ENCODE results near the gene CYBB. TPM values are rescaled to one million over a fixed set of nuclear protein-coding genes. Genes with fewer than 3 reads are reported as not detected.
"Not testable (repeated sequence)": the region's sequence is repeated elsewhere in the genome, so short reads cannot be mapped to it uniquely, and the experiment has no call there.

Gene CYBB
- total and polyA plus RNA-seq, 2 donors (not counting 1 experiment from before 2014, with no cell fraction given) = under 0.01 TPM; not detected in 1

DNA sequence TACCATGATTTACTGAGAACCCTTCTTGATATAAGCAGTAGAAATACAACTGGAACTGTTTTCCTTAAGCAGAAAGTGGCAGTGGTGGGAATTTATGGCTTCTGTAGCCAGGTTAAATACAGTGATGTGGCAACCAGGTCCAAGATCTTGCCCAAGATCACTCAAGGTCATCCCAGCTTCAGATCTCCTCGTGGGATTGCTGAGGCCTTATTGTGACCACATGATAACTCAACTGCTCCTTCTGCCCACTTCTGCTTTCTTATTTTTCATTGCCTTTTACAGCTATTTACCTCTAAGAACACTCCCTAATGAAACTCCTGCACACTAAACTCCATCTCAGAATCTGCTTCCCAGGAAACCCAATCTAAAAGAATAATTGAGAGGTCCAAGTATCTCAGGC, 12.4 kb upstream of the CYBB start:
- H3K9me3 ChIP-seq (ENCODE audit: control insufficient read depth, insufficient read depth, low read depth, low read length) = no peaks in the 10 kb centered on the region
- H2AFZ ChIP-seq (ENCODE audit: low read length) = no peak overlapping the region
- H3K4me3 ChIP-seq (replicated peaks in 1 of 4; ENCODE audit: control extremely low read depth in 1 of 4, insufficient read depth in 1 of 4, low read depth in 3 of 4, low read length in 4 of 4) = no peak overlapping the region
- no peaks in the 10 kb centered on the region for H3K79me2 ChIP-seq (ENCODE audit: control insufficient read depth, insufficient read depth, low read length)
- DNase-seq (ENCODE audit: low read depth in 2 of 2) = no peak
- no peaks in the 10 kb centered on the region for H3K4me1 ChIP-seq (ENCODE audit: control insufficient read depth, extremely low read depth, insufficient read depth, low read length)
- no peaks in the 10 kb centered on the region for H3K27me3 ChIP-seq (ENCODE audit: control insufficient read depth, insufficient read depth, low read length)
- H3K36me3 ChIP-seq (ENCODE audit: control insufficient read depth, insufficient read depth, low read length) = no peaks in the 10 kb centered on the region
- TF ChIP-seq EZH2 (IDR thresholded peaks at IDR 0.05; ENCODE audit: low read length, missing control alignments) = no peak
- TF ChIP-seq, protein P1, sequence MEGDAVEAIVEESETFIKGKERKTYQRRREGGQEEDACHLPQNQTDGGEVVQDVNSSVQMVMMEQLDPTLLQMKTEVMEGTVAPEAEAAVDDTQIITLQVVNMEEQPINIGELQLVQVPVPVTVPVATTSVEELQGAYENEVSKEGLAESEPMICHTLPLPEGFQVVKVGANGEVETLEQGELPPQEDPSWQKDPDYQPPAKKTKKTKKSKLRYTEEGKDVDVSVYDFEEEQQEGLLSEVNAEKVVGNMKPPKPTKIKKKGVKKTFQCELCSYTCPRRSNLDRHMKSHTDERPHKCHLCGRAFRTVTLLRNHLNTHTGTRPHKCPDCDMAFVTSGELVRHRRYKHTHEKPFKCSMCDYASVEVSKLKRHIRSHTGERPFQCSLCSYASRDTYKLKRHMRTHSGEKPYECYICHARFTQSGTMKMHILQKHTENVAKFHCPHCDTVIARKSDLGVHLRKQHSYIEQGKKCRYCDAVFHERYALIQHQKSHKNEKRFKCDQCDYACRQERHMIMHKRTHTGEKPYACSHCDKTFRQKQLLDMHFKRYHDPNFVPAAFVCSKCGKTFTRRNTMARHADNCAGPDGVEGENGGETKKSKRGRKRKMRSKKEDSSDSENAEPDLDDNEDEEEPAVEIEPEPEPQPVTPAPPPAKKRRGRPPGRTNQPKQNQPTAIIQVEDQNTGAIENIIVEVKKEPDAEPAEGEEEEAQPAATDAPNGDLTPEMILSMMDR (conservative IDR thresholded peaks at IDR 0.05 in 1 of 2, IDR thresholded peaks at IDR 0.05 in 1 of 2; ENCODE audit: low read depth in 1 of 2, low read length in 2 of 2) = no peak
- no peak overlapping the region for H3K27ac ChIP-seq (ENCODE audit: insufficient read depth, low read length)
- H3K9ac ChIP-seq (ENCODE audit: insufficient read depth, low read length) = no peak overlapping the region
- H4K20me1 ChIP-seq (ENCODE audit: control insufficient read depth, extremely low read depth, insufficient read depth, low read length) = no peaks in the 10 kb centered on the region
- no peak overlapping the region for H3K4me2 ChIP-seq (ENCODE audit: extremely low read depth, insufficient read depth, low read length)

DNA sequence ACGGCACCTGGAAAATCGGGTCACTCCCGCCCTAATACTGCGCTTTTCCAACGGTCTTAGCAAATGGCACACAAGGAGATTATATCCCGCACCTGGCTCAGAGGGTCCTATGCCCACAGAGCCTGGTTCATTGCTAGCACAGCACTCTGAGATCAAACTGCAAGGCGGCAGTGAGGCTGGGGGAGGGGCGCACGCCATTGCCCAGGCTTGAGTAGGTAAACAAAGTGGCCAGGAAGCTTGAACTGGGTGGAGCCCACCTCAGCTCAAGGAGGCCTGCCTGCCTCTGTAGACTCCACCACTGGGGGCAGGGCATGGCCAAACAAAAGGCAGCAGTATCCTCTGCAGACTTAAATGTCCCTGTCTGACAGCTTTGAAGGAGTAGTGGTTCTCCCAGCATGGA, 11.0 kb upstream of the CYBB start:
- not testable (repeated sequence) for H3K4me3 ChIP-seq (replicated peaks in 1 of 4; ENCODE audit: control extremely low read depth in 1 of 4, insufficient read depth in 1 of 4, low read depth in 3 of 4, low read length in 4 of 4); H3K4me1 ChIP-seq (ENCODE audit: control insufficient read depth, extremely low read depth, insufficient read depth, low read length); H3K4me2 ChIP-seq (ENCODE audit: extremely low read depth, insufficient read depth, low read length)

DNA sequence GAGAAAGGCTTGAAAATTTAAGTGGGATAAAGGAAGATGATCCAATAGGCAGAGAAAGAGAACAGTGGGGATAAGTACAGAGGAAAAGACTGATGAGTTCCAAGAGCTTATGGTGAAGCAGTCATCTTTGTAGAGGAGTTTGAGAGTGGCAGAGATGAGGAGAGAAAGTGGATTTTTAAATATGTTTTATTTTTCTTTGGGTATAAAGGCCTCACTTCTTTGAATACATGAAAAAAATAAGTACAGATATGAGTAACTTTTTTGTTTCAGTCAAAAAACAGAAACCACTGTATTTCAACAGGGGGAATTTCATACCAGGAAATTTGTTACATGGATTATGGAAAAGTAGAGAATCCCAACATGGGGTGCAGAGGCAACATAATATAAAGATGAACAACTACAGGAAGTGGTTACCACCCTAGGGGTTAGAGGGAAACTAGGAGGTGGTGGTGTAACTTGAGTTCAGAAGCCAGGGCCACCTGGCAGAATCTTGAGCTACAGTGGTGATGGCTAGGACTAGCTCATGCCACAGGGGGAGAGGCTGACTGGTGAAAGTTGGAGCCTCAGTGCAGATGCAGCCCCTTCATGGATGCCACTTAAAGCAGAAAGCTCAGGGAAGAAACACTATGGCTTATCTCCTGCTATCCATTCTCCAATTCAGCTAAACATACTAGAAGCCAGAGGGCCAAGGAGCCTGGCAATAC, 3.4 kb upstream of the CYBB start:
- Histone ChIP-seq H3K27me3 (ENCODE audit: control insufficient read depth, insufficient read depth, low read length) (no peaks in the 10 kb centered on the region), H3K27ac (ENCODE audit: insufficient read depth, low read length) (no peak overlapping the region), H3K9ac (ENCODE audit: insufficient read depth, low read length) (no peak overlapping the region), H3K9me3 (ENCODE audit: control insufficient read depth, insufficient read depth, low read depth, low read length) (no peaks in the 10 kb centered on the region), H3K4me1 (ENCODE audit: control insufficient read depth, extremely low read depth, insufficient read depth, low read length) (no peaks in the 10 kb centered on the region), H3K79me2 (ENCODE audit: control insufficient read depth, insufficient read depth, low read length) (no peaks in the 10 kb centered on the region), H3K4me2 (ENCODE audit: extremely low read depth, insufficient read depth, low read length) (no peak overlapping the region), H4K20me1 (ENCODE audit: control insufficient read depth, extremely low read depth, insufficient read depth, low read length) (no peaks in the 10 kb centered on the region), H3K36me3 (ENCODE audit: control insufficient read depth, insufficient read depth, low read length) (no peaks in the 10 kb centered on the region), H2AFZ (ENCODE audit: low read length) (no peak overlapping the region), H3K4me3 (replicated peaks in 1 of 4; ENCODE audit: control extremely low read depth in 1 of 4, insufficient read depth in 1 of 4, low read depth in 3 of 4, low read length in 4 of 4) (no peak overlapping the region)
- DNase-seq (ENCODE audit: low read depth in 2 of 2) = no peak
- TF ChIP-seq, protein P1 (conservative IDR thresholded peaks at IDR 0.05 in 1 of 2, IDR thresholded peaks at IDR 0.05 in 1 of 2; ENCODE audit: low read depth in 1 of 2, low read length in 2 of 2) = no peak
- TF ChIP-seq EZH2 (IDR thresholded peaks at IDR 0.05; ENCODE audit: low read length, missing control alignments) = no peak

More for the DNA sequence above, 11.0 kb upstream of the CYBB start:
- H3K79me2 ChIP-seq (ENCODE audit: control insufficient read depth, insufficient read depth, low read length); H3K9me3 ChIP-seq (ENCODE audit: control insufficient read depth, insufficient read depth, low read depth, low read length); H2AFZ ChIP-seq (ENCODE audit: low read length); DNase-seq (ENCODE audit: low read depth in 2 of 2); H3K9ac ChIP-seq (ENCODE audit: insufficient read depth, low read length); H3K36me3 ChIP-seq (ENCODE audit: control insufficient read depth, insufficient read depth, low read length); H3K27me3 ChIP-seq (ENCODE audit: control insufficient read depth, insufficient read depth, low read length); H4K20me1 ChIP-seq (ENCODE audit: control insufficient read depth, extremely low read depth, insufficient read depth, low read length); H3K27ac ChIP-seq (ENCODE audit: insufficient read depth, low read length): not testable (repeated sequence)
